Glutamatergic neuron (in vitro differentiated cells): ENCODE measurements around the gene PYGO2. TPM values are rescaled to one million over a fixed set of nuclear protein-coding genes. Genes with fewer than 3 reads are reported as not detected.
"Not testable (repeated sequence)": the region's sequence is repeated elsewhere in the genome, so short reads cannot be mapped to it uniquely, and the experiment has no call there.

Source experiments
- DNase-seq: peaks from one replicate; pipeline ENCODE4 v3.0.0; 2022
- H3K27ac Mint-ChIP-seq: one replicate; pipeline ENCODE4 v1.8.0; 2020; ENCODE audit warnings: mild to moderate bottlenecking, mixed read lengths, inconsistent platforms; ENCODE audit not compliant: unreplicated experiment
- H3K27me3 Mint-ChIP-seq: one replicate; pipeline ENCODE4 v1.8.0; 2020; ENCODE audit warnings: mild to moderate bottlenecking, moderate library complexity, mixed read lengths, inconsistent platforms; ENCODE audit not compliant: unreplicated experiment
- H3K36me3 Mint-ChIP-seq: one replicate; pipeline ENCODE4 v1.8.0; 2020; ENCODE audit warnings: mild to moderate bottlenecking, mixed read lengths, inconsistent platforms; ENCODE audit not compliant: unreplicated experiment
- H3K4me1 Mint-ChIP-seq: one replicate; pipeline ENCODE4 v1.8.0; 2020; ENCODE audit warnings: mild to moderate bottlenecking, low read depth, mixed read lengths, inconsistent platforms; ENCODE audit not compliant: unreplicated experiment
- H3K4me3 Mint-ChIP-seq: one replicate; pipeline ENCODE4 v1.8.0; 2020; ENCODE audit warnings: mild to moderate bottlenecking, mixed read lengths, inconsistent platforms; ENCODE audit not compliant: unreplicated experiment
- H3K9me3 Mint-ChIP-seq: one replicate; pipeline ENCODE4 v1.8.0; 2020; ENCODE audit warnings: mild to moderate bottlenecking, moderate library complexity, mixed read lengths, inconsistent platforms; ENCODE audit not compliant: unreplicated experiment
- CTCF ChIP-seq: fragments of 200-600 bp; sonication (generic); IDR thresholded peaks from one replicate; pipeline ENCODE4 v1.5.0; 2021; ENCODE audit not compliant: partially characterized antibody, unreplicated experiment
- microRNA-seq: library from miRNA; unstranded; fragments of <30 nt; microRNA quantifications from one replicate; pipeline ENCODE4, GENCODE V29; 2020; ENCODE audit not compliant: unreplicated experiment
- total RNA-seq: library from RNA; stranded (reverse); fragmentation: NEBNext Ultra II Directional; extraction: Animal tissue kit (Norgen Biotek cat#: 25700); gene quantifications from one replicate; pipeline ENCODE4 v1.2.1, GENCODE V29; 2021; ENCODE audit not compliant: unreplicated experiment

Gene PYGO2
- total RNA-seq, 1 donor from 2014 or later, result 32.7 TPM

- Mint-ChIP-seq H3K27ac (no peak overlapping the region), H3K4me1 (no peaks in the 10 kb centered on the region), H3K27me3 (peaks cover 9% of the 10 kb centered on the region), H3K4me3 (no peak overlapping the region), H3K36me3 (peaks cover 20% of the 10 kb centered on the region), H3K9me3 (peaks cover 10% of the 10 kb centered on the region)
- no peak for DNase-seq
- TF ChIP-seq CTCF, result no peak
These were observed 49.7 kb downstream of the PYGO2 start for GRCh38 chr1:154911691-154912550.

GRCh38 chr1:154910851-154911250 lies 50.7 kb downstream of the PYGO2 start:
- Mint-ChIP-seq H3K9me3 (peaks cover 10% of the 10 kb centered on the region), H3K4me1 (no peaks in the 10 kb centered on the region), H3K27me3 (peaks cover 7% of the 10 kb centered on the region), H3K36me3 (peaks cover 14% of the 10 kb centered on the region), H3K27ac (no peak overlapping the region), H3K4me3 (no peak overlapping the region)
- no peak for DNase-seq
- TF ChIP-seq CTCF, result no peak

- H3K27me3 Mint-ChIP-seq, result peaks cover 7% of the 10 kb centered on the region
- H3K27ac Mint-ChIP-seq, result no peak overlapping the region
- H3K4me1 Mint-ChIP-seq, result no peaks in the 10 kb centered on the region
- no peak for TF ChIP-seq CTCF
- DNase-seq, result no peak
- H3K4me3 Mint-ChIP-seq, result no peak overlapping the region
- peaks cover 10% of the 10 kb centered on the region for H3K9me3 Mint-ChIP-seq
- H3K36me3 Mint-ChIP-seq, result peaks cover 14% of the 10 kb centered on the region
These were observed 52.6 kb downstream of the PYGO2 start for GRCh38 chr1:154908937-154909336.

- H3K9me3 Mint-ChIP-seq, H3K27ac Mint-ChIP-seq, H3K4me1 Mint-ChIP-seq, DNase-seq, H3K4me3 Mint-ChIP-seq, H3K27me3 Mint-ChIP-seq: not testable (repeated sequence)
- H3K36me3 Mint-ChIP-seq, result peaks cover 14% of the 10 kb centered on the region
These were observed 53.5 kb downstream of the PYGO2 start for GRCh38 chr1:154908129-154908528.

Small RNA genes lying within 50 kb of the gene (microRNA-seq; reads per million reads assigned to microRNA genes)
- not detected for gene MIR4258

Other genes starting within 250 kb of the PYGO2 start
- 3.8 TPM for gene KCNN3, start 91.5 kb downstream of the PYGO2 start, total RNA-seq
- gene PMVK, start 25.1 kb downstream of the PYGO2 start, total RNA-seq, result 30.7 TPM
- 29.9 TPM for gene PBXIP1, start 5.7 kb downstream of the PYGO2 start, total RNA-seq
- gene SHC1, start 9.0 kb upstream of the PYGO2 start, total RNA-seq, result 155 TPM
- 22.8 TPM for gene CKS1B, start 12.9 kb upstream of the PYGO2 start, total RNA-seq
- 68.8 TPM for gene FLAD1, start 21.6 kb upstream of the PYGO2 start, total RNA-seq
- 1.3 TPM for gene LENEP, start 31.8 kb upstream of the PYGO2 start, total RNA-seq
- 8.1 TPM for gene ZBTB7B, start 41.0 kb upstream of the PYGO2 start, total RNA-seq
- gene DCST2, start 72.0 kb upstream of the PYGO2 start, total RNA-seq, result 0.64 TPM
- gene DCST1, start 72.0 kb upstream of the PYGO2 start, total RNA-seq, result not detected
- 7.6 TPM for gene ADAM15, start 89.5 kb upstream of the PYGO2 start, total RNA-seq
- 2.9 TPM for gene EFNA4, start 102.0 kb upstream of the PYGO2 start, total RNA-seq
- 14.6 TPM for gene EFNA3, start 117.1 kb upstream of the PYGO2 start, total RNA-seq
- gene EFNA1, start 166.1 kb upstream of the PYGO2 start, total RNA-seq, result 1.7 TPM
- 8.6 TPM for gene SLC50A1, start 174.1 kb upstream of the PYGO2 start, total RNA-seq
- 27.7 TPM for gene DPM3, start 178.7 kb upstream of the PYGO2 start, total RNA-seq
- 108 TPM for gene KRTCAP2, start 211.5 kb upstream of the PYGO2 start, total RNA-seq
- gene TRIM46, start 212.1 kb upstream of the PYGO2 start, total RNA-seq, result 30.4 TPM
- 377 TPM for gene THBS3, start 246.1 kb upstream of the PYGO2 start, total RNA-seq
- gene MTX1, start 246.9 kb upstream of the PYGO2 start, total RNA-seq, result 26.1 TPM